ENCODE measurements around the gene OCLN. TPM values are rescaled to one million over a fixed set of nuclear protein-coding genes. Genes with fewer than 3 reads are reported as not detected.
A peak's percentile ranks its signal among the peaks of the same experiment; 100 is the strongest.

The OCLN gene
- total RNA-seq, 2 experiments from 2014 or later, result 0.56 to 1.0 TPM

- CTCF ChIA-PET, result no interaction called here
- no peak overlapping the region for H3K4me3 Mint-ChIP-seq
- TF ChIP-seq CTCF (IDR thresholded peaks at IDR 0.05), result no peak
- no peaks in the 10 kb centered on the region for H3K4me1 Mint-ChIP-seq (ENCODE audit: low read depth)
- peaks cover 12% of the 10 kb centered on the region for H3K27me3 Mint-ChIP-seq
- no peak overlapping the region for H3K27ac Mint-ChIP-seq
- POLR2A ChIA-PET, result no interaction called here
- intact Hi-C loops (cut with micrococcal nuclease), result no loop called here
- DNase-seq (no peak), ATAC-seq (no peak)
- no peaks in the 10 kb centered on the region for H3K36me3 Mint-ChIP-seq (ENCODE audit: low read depth)
- no peaks in the 10 kb centered on the region for H3K9me3 Mint-ChIP-seq
Observed at GRCh38 chr5:69484891-69485290, 7.7 kb upstream of the OCLN start.

- no peaks in the 10 kb centered on the region for H3K36me3 Mint-ChIP-seq (ENCODE audit: low read depth)
- POLR2A ChIA-PET, result no interaction called here
- H3K4me3 Mint-ChIP-seq, result no peak overlapping the region
- H3K4me1 Mint-ChIP-seq (ENCODE audit: low read depth), result no peaks in the 10 kb centered on the region
- peaks cover 12% of the 10 kb centered on the region for H3K27me3 Mint-ChIP-seq
- H3K9me3 Mint-ChIP-seq, result no peaks in the 10 kb centered on the region
- intact Hi-C loops (cut with micrococcal nuclease), result no loop called here
- CTCF ChIA-PET, result no interaction called here
- DNase-seq, result no peak
- H3K27ac Mint-ChIP-seq, result no peak overlapping the region
- ATAC-seq, result no peak
- no peak for TF ChIP-seq CTCF (IDR thresholded peaks at IDR 0.05)
Observed at GRCh38 chr5:69485471-69485870, 7.1 kb upstream of the OCLN start.

- H3K27me3 Mint-ChIP-seq, result peaks cover 39% of the 10 kb centered on the region
- intact Hi-C loops (cut with micrococcal nuclease), result no loop called here
- peaks cover 2% of the 10 kb centered on the region for H3K4me1 Mint-ChIP-seq (ENCODE audit: low read depth)
- no peaks in the 10 kb centered on the region for H3K36me3 Mint-ChIP-seq (ENCODE audit: low read depth)
- POLR2A ChIA-PET, result no interaction called here
- DNase-seq, result no peak
- TF ChIP-seq CTCF (IDR thresholded peaks at IDR 0.05), result no peak
- ATAC-seq, result no peak
- no peak overlapping the region for H3K4me3 Mint-ChIP-seq
- H3K27ac Mint-ChIP-seq, result no peak overlapping the region
- CTCF ChIA-PET, result no interaction called here
- no peaks in the 10 kb centered on the region for H3K9me3 Mint-ChIP-seq
Observed at GRCh38 chr5:69489246-69489645, 3.3 kb upstream of the OCLN start.

- no peak for DNase-seq
- Mint-ChIP-seq H3K4me1 (ENCODE audit: low read depth) (peaks cover 2% of the 10 kb centered on the region), H3K4me3 (no peak overlapping the region), H3K27me3 (peaks cover 49% of the 10 kb centered on the region), H3K9me3 (no peaks in the 10 kb centered on the region), H3K27ac (no peak overlapping the region), H3K36me3 (ENCODE audit: low read depth) (no peaks in the 10 kb centered on the region)
- POLR2A ChIA-PET, result no interaction called here
- intact Hi-C loops (cut with micrococcal nuclease), result no loop called here
- CTCF ChIA-PET, result no interaction called here
- ATAC-seq, result no peak
- no peak for TF ChIP-seq CTCF (IDR thresholded peaks at IDR 0.05)
Observed at GRCh38 chr5:69491027-69491426, 1.6 kb upstream of the OCLN start.

- intact Hi-C loops (cut with micrococcal nuclease), result no loop called here
- DNase-seq (no peak), ATAC-seq (no peak)
- no peak for TF ChIP-seq CTCF (IDR thresholded peaks at IDR 0.05)
- H3K9me3 Mint-ChIP-seq, result no peaks in the 10 kb centered on the region
- no peaks in the 10 kb centered on the region for H3K36me3 Mint-ChIP-seq (ENCODE audit: low read depth)
- ChIA-PET CTCF (no interaction called here), POLR2A (no interaction called here)
- H3K27ac Mint-ChIP-seq, result no peak overlapping the region
- peaks cover 48% of the 10 kb centered on the region for H3K27me3 Mint-ChIP-seq
- H3K4me1 Mint-ChIP-seq (ENCODE audit: low read depth), result peaks cover 2% of the 10 kb centered on the region
- H3K4me3 Mint-ChIP-seq, result peak overlapping the region; percentile 66
Observed at GRCh38 chr5:69491838-69492390, 676 bp upstream of the OCLN start.
